ENCODE results near the gene LINC00632. TPM values are rescaled to one million over a fixed set of nuclear protein-coding genes. Genes with fewer than 3 reads are reported as not detected.
"Not testable (repeated sequence)": the region's sequence is repeated elsewhere in the genome, so short reads cannot be mapped to it uniquely, and the experiment has no call there.

The LINC00632 gene
- total RNA-seq, 1 experiment from 2014 or later: 15.4 TPM

DNA sequence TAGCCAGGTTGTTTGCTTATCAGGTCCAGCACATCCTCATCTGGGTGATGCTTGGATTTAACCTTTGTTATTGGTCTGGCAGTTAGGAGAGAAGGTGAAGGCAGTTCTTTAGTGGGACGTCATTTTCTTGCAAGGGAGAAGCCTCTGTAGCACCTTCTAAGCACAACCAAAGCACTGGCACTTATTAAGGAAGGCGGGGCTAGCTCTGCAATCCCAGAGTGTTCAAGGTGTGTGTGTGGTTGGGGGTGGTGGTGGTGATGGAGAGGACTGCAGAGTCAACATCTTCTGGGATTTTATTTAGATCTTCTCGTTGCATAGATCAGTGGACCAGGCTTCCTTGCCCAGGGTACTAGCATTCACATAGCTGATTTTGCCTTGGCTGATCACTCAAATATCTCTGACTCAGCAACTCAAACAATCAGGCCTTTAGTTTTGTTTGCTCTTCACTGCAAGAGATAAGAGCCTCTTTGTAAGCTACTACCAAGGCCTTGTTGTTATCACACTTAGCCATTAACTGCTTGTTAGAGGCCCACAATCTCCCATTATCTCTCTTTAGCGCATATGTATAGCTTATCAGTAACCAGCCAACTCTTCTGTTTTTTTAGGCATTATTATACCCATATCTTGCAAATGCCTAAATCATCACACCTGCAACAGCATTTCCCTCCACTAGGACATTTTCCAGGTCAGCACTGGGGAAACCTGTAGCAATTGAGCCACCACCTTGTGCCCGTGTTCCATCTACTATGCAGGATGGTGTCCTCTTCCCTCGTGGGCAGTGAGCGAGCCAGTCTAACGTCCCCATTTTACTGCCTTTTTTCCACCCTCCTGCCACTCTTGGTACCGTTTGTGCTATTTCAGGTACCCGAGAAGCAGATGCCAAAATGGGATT is 36.5 kb upstream of the LINC00632 start:
- ChIA-PET POLR2A (ENCODE audit: unreplicated experiment) (no interaction called here), CTCF (no interaction called here)
- H3K79me2 ChIP-seq (ENCODE audit: low read length): no peaks in the 10 kb centered on the region
- DNase-seq (peak; percentile 41), ATAC-seq (no peak; the same call in 1 of the 2 replicates)
- H3K27me3 ChIP-seq (ENCODE audit: low read length): peaks cover 11% of the 10 kb centered on the region; the same call in 1 of the 2 replicates
- H3K27ac ChIP-seq (ENCODE audit: low read length): no peak overlapping the region
- no peaks in the 10 kb centered on the region for H3K36me3 ChIP-seq (ENCODE audit: low read depth, low read length)
- no peaks in the 10 kb centered on the region for H3F3A ChIP-seq (ENCODE audit: low read length, unreplicated experiment)
- no peak overlapping the region for H3K4me3 ChIP-seq (ENCODE audit: low read length)
- H2AFZ ChIP-seq (ENCODE audit: low read length): no peak overlapping the region
- TF ChIP-seq EZH2phosphoT487 (IDR thresholded peaks at IDR 0.05; ENCODE audit: borderline replicate concordance, low read length): no peak
- TF ChIP-seq, protein P1, sequence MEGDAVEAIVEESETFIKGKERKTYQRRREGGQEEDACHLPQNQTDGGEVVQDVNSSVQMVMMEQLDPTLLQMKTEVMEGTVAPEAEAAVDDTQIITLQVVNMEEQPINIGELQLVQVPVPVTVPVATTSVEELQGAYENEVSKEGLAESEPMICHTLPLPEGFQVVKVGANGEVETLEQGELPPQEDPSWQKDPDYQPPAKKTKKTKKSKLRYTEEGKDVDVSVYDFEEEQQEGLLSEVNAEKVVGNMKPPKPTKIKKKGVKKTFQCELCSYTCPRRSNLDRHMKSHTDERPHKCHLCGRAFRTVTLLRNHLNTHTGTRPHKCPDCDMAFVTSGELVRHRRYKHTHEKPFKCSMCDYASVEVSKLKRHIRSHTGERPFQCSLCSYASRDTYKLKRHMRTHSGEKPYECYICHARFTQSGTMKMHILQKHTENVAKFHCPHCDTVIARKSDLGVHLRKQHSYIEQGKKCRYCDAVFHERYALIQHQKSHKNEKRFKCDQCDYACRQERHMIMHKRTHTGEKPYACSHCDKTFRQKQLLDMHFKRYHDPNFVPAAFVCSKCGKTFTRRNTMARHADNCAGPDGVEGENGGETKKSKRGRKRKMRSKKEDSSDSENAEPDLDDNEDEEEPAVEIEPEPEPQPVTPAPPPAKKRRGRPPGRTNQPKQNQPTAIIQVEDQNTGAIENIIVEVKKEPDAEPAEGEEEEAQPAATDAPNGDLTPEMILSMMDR (conservative IDR thresholded peaks at IDR 0.05; ENCODE audit: low read depth, low read length): no peak
- TF ChIP-seq EZH2 (IDR thresholded peaks at IDR 0.05; ENCODE audit: low read length, unreplicated experiment): no peak
- intact Hi-C loops (cut with micrococcal nuclease): no loop called here
- H3K9ac ChIP-seq (ENCODE audit: low read length): no peak overlapping the region
- H3K4me1 ChIP-seq (ENCODE audit: insufficient read depth, low read length): no peaks in the 10 kb centered on the region
- H3K4me2 ChIP-seq (ENCODE audit: low read length): no peak overlapping the region
- H3K9me2 ChIP-seq (replicated peaks; ENCODE audit: low read length): no peaks in the 10 kb centered on the region
- BruUV-seq (replicated peaks): no TSS peak
- no peaks in the 10 kb centered on the region for H4K20me1 ChIP-seq (ENCODE audit: low read length)
- H3K9me3 ChIP-seq (ENCODE audit: low read length): no peaks in the 10 kb centered on the region

DNA sequence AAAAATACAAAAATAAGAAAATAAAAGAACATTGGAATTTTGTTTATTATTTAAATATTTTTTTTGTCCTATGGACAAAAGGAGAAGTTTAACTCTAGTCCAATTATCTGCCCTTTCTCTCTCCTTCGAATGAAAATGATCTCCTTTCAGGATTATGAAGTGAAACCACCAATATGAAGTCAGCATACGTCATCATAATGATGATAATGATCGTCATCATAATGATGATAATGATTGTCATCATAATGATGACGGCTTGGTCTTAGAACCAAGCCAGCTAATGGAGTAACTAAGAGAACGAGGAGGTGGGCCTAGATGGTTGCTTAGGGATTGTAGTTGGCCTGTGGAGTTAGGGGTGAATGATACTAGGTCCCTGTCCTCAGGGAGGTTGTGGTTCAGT is 21.9 kb upstream of the LINC00632 start:
- H3K4me3 ChIP-seq (ENCODE audit: low read length): no peak overlapping the region
- no peak overlapping the region for H2AFZ ChIP-seq (ENCODE audit: low read length)
- H3K4me1 ChIP-seq (ENCODE audit: insufficient read depth, low read length): no peaks in the 10 kb centered on the region
- no peaks in the 10 kb centered on the region for H3K36me3 ChIP-seq (ENCODE audit: low read depth, low read length)
- H3K27me3 ChIP-seq (ENCODE audit: low read length): no peaks in the 10 kb centered on the region
- H4K20me1 ChIP-seq (ENCODE audit: low read length): no peaks in the 10 kb centered on the region
- intact Hi-C loops (cut with micrococcal nuclease): no loop called here
- no TSS peak for BruUV-seq (replicated peaks)
- ATAC-seq (no peak), DNase-seq (no peak)
- H3K9me3 ChIP-seq (ENCODE audit: low read length): no peaks in the 10 kb centered on the region
- H3K79me2 ChIP-seq (ENCODE audit: low read length): no peaks in the 10 kb centered on the region
- ChIA-PET POLR2A (ENCODE audit: unreplicated experiment) (no interaction called here), CTCF (no interaction called here)
- H3K27ac ChIP-seq (ENCODE audit: low read length): no peak overlapping the region
- no peaks in the 10 kb centered on the region for H3K9me2 ChIP-seq (replicated peaks; ENCODE audit: low read length)
- H3K4me2 ChIP-seq (ENCODE audit: low read length): no peak overlapping the region
- H3K9ac ChIP-seq (ENCODE audit: low read length): no peak overlapping the region
- H3F3A ChIP-seq (ENCODE audit: low read length, unreplicated experiment): no peaks in the 10 kb centered on the region
- TF ChIP-seq EZH2phosphoT487 (IDR thresholded peaks at IDR 0.05; ENCODE audit: borderline replicate concordance, low read length) (no peak), EZH2 (IDR thresholded peaks at IDR 0.05; ENCODE audit: low read length, unreplicated experiment) (no peak)
- TF ChIP-seq, protein P1 (conservative IDR thresholded peaks at IDR 0.05; ENCODE audit: low read depth, low read length): no peak

- H3K27me3 ChIP-seq (ENCODE audit: low read length); H3K9ac ChIP-seq (ENCODE audit: low read length); H3K9me3 ChIP-seq (ENCODE audit: low read length); BruUV-seq (replicated peaks); H3K4me3 ChIP-seq (ENCODE audit: low read length); ATAC-seq; H4K20me1 ChIP-seq (ENCODE audit: low read length); H3K79me2 ChIP-seq (ENCODE audit: low read length); H3K36me3 ChIP-seq (ENCODE audit: low read depth, low read length); intact Hi-C loops (cut with micrococcal nuclease); POLR2A ChIA-PET (ENCODE audit: unreplicated experiment); H3K4me2 ChIP-seq (ENCODE audit: low read length); CTCF ChIA-PET; H3K9me2 ChIP-seq (replicated peaks; ENCODE audit: low read length); H3K4me1 ChIP-seq (ENCODE audit: insufficient read depth, low read length); H3F3A ChIP-seq (ENCODE audit: low read length, unreplicated experiment); H2AFZ ChIP-seq (ENCODE audit: low read length); H3K27ac ChIP-seq (ENCODE audit: low read length): not testable (repeated sequence)
- DNase-seq: peak; percentile 31
Measured at GRCh38 chrX:140691596-140691995, 18.0 kb upstream of the LINC00632 start.
